Measurements from ENCODE around the gene DPP10.

DNA sequence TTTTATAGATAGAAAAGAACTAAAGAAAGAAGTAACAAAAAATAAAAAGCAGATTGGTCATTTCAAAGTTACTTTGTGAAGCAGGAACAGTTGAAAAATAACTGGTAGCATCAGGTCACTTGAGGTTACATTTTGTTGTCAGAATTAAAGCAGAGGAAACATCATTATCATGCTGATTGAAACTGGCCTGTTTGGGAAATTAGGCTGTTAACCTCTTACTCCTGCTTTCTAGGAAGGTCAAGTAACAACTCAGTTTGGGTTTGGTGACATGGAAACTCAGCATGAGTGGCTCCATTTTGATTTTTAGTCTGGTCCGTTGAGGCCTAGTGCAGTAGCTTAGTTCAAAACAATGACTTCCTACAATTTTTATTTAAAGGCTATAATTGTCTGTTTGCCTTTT is 1383.5 kb downstream of the DPP10 start:
- TF ChIP-seq POLR2AphosphoS5 (IDR thresholded peaks at IDR 0.05; ENCODE audit: low read depth, low read length) (no peak), CTCF (IDR thresholded peaks at IDR 0.05) (no peak)
